HL-60/S4 treated with retinoic acid at 250 ng/mL for 4 days and 3 days (cell line): Measurements from ENCODE around the gene EFTUD2.

Source experiments
- in situ Hi-C: fragments of 300-500 bp; cut with MboI; formaldehyde crosslinking; loops from 2 replicates; pipeline ENCODE4 v1.7.0; 2022; ENCODE audit warnings: low sequenced_read_pairs

The EFTUD2 gene

DNA sequence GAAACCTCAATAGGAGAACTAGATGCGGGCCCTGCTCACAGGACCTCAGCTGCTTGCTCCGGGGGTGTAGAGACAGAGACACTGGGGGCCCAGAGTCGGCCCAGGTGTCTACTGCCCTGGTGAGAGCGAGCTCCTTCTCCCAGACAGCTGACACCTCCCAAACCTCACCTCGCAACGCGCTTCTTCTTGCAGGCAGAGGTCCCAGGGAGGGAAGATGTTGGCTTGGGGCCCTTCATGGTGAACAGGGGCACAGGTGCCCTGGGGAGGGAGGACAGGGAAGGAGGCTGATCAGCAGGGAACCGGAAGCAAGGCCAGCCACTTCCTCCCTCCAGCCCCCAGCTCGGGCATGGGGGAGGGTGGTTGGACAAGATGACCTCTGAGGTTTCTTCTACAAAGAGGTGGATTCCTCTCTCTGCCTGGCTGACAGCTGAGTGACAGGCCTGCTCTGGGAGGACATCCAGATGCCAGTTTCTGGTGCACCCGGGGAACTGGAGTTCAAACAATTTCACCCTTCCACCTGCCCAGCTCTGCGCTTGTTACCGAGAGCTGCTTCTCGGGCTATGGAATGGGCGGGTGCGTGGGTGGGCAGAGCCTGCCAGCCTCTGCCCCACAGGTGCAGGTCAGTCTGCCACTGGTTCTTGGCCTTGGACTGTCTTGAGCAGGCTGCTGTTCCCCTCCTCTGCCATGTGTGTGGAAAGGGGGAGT lies 27.7 kb upstream of the EFTUD2 start:
- in situ Hi-C loops: loop anchor here (10.0 kb wide), 2 partner anchors 88 to 168 kb away; no protein-coding TSS in a partner anchor

DNA sequence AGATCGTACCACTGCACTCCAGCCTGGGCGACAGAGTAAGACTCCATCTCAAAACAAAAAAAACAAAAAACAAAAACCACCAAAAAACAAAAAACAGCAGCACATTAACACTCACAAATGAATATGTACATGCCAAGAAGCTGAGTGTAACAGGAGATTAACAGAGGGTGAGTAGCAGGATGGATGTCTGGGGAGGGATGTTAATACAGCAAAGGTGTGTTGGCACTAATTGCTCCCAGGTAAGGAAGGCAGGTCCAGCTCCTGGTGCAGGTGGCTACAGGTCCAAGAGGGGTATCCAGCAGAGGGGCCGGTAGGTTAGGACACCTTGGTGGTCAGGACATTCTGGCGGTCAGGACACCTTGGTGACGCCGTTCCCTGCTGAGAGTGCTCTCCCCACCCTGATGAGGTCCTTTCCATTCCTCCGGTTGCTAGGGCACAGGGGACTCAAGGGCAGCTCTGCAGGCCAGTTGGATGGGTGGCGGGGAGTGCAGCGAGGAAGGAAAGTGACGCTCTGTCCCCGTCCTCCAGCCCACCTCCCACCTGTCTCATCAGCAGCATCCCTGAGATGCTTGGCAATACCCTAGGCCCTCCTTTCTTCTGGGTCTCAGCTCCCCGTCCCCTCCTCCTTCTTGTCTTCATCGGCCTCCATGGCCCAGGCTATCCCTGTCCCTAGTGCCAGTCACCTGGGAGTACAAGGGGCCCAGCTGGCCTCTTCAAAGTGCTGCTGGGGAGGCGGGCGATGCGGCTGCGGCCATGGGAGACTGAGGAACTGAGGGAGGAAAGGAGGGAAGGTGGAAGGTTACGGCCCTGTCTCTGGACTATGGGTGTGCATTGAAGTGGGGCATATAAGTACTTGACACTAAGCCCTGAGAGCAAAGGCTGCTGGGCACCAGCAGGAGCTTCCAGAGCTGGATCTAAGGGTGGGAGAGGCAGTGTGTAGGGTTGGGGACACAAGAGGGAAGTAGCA lies 26.8 kb upstream of the EFTUD2 start:
- in situ Hi-C loops: loop anchor here (10.0 kb wide), 2 partner anchors 89 to 169 kb away; no protein-coding TSS in a partner anchor

DNA sequence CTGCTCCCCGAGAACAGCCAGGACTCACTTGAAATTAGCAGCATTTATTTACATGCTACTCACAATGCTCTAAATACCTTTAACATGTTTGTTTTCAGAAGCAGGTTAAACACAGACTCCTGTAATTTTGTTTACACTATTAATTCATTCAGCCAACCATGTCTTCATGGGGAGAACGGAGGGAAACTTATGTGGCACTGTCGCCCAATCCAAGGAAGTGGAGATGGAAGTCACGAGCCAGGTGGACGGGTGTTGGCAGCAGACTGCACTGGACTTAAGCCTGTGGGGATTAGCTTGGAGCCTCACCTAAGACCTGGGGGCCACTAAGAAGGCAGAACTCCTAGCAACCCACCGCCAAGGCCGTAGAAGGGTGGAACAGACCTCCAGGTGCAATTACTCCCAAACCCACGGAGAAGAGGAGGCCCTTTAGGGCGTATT lies 24.9 kb upstream of the EFTUD2 start:
- in situ Hi-C loops: loop anchor here (10.0 kb wide), 2 partner anchors 91 to 171 kb away; no protein-coding TSS in a partner anchor

DNA sequence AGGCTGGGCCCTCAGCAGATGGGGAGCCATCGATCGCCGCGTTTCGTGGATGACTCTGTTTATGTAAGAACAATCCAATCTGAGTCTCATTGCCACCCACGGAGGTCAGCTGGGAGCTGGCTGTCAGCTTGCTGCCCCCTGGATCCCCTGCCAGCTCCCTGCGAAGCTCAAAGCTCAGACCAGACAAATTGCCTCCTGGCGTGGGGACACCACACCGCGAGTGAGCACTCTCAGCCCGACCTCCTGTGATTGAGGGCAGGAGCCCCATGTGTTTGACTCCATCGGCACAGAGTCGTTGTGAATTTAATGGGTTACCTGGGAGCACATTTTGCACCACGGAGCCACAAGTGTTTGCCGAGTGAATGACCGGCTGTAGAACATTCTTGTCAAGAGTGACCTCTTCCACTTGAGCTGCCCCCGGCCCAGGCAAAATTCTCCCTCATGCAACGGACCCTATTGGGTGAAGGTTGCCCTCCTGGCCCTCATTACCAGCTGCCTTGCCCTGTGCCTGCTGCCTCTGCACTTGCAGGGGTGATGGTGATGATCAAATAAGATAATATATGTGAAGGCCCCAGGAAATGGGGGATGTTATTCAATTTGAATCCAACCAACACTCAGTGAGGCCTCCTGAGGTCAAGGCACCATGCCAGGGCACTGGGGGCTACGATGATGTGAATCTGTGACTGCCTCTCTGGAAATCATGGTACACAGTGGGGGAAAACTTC lies 23.7 kb upstream of the EFTUD2 start:
- in situ Hi-C loops: loop anchor here (10.0 kb wide), 2 partner anchors 92 to 172 kb away; no protein-coding TSS in a partner anchor

DNA sequence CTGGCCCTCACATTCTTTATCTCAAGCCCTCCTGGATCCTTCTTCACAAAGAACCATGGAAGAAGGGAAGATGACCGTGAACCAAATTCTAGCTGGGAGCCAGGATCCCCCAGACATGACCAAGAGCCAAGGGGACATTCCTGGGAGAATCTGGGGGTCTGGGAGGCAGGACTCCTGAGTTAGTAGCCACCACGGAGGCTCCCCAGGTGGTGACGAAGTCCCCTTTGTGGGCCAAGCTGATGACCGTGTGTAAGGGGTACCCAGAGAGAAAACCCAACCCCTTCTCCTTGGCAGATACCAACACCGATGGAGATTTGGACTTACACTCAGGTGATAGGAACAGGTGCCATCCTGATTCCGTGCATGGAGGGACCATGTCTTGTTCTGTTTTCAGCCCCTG lies 22.9 kb upstream of the EFTUD2 start:
- in situ Hi-C loops: loop anchor here (10.0 kb wide), 2 partner anchors 93 to 173 kb away; no protein-coding TSS in a partner anchor

DNA sequence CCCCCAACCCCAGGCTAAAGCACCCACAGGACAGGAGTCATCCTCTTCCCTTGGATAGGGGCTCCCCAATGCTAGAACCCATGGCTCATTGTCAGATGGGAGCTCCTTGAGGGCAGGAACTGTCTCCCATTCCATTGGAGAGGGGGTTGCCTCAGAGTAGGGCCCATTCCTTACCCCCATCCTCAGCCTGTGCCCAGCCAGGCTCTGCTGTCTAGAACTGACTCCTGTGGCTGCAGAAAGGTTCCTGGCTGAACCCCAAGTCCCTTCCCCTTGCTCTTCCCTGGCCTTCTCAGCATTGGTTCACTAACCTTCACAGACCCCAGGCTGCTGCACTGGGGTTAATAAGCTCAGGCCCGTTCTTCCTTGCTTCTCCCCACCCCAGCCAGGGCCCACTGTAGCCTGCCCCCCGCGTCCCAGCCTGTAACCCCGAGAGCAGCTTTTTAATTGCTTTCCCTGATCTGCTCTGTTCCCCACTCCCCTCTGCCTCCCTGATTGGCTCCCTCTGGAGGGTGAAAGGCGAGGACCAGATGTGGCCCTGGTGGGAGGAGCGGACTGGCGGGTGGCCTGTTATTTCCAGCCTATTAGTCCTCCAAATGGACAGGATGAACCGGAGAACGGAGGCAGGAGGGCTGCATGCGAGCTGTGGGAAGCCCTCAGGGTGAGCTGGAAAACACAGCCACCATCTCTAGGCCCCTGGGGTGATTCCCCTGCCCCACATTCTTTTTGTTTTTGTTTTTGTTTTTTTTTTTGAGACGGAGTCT lies 22.1 kb upstream of the EFTUD2 start:
- in situ Hi-C loops: loop anchor here (10.0 kb wide), 2 partner anchors 93 to 173 kb away; no protein-coding TSS in a partner anchor

DNA sequence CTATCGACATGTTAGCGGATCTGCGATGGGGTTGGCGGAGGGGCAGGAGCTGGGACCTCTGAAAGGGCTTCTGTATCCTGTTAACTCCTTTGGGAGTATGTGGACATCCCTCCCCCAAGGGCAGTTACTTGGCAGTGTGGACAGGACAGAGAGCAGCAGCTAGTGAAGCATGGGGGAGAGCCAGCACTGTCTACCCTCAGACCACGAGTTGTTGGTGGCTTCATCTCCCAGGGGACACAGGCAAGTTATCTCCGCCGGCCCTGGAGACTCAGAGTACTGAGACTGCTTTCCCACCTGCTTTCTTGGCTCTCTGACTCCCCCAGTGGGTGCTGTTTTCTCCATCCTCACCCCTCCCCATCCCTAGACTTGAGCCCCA lies 21.3 kb upstream of the EFTUD2 start:
- in situ Hi-C loops: loop anchor here (10.0 kb wide), 2 partner anchors 94 to 174 kb away; no protein-coding TSS in a partner anchor

DNA sequence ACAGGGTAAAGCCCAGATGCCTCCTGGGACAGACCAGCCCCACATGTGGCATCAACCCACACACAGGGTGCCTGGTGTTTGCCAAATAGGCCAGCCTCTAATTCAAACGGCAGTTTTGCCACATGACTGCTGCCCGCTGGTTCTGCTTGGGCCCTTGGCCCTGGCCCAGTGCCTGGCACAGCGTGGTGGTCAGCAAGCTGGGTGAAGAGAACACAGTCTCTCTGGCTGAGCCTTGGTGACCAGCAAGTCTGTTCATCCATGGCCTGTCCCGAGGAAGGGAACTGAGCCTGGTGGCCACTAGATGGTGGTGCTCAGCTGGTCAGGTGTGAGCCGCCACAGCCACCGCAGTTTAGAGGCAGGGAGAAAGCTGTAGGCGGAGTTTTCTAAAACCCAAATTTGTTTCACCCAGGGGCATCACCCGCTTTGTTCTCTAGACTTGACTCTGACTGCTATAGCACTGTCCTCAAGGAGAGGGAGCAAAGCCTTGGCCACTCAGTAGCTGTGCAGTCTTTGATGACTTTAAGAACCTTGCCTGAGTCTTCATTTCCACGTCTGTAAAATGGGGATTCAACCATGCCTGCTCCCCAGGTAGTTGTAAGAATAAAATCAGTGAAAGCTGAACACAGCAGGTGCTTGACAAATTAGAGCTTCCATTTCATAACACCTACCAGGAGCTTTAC lies 20.8 kb upstream of the EFTUD2 start:
- in situ Hi-C loops: loop anchor here (10.0 kb wide), 3 partner anchors 95 to 175 kb away; no protein-coding TSS in a partner anchor

DNA sequence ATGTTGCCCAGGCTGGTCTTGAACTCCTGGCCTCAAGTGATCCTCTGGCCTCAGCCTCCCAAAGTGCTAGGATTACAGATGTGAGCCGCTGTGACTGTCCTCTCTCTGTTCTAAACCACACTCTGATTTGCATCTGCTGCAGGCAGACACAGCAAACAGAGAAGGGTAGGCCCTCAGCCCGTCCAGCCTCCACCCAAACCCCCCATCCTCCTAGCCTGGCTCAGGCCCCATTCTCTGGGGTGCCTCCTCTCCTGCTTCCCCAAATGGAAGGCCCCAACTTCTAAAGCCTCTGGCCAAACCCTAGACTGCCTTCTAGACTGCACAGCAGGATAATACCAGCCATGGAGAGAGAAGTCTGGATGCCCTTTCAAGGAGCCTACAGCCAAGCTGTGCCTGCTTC lies 20.2 kb upstream of the EFTUD2 start:
- in situ Hi-C loops: loop anchor here (10.0 kb wide), 1 partner anchor 115 kb away; no protein-coding TSS in a partner anchor

DNA sequence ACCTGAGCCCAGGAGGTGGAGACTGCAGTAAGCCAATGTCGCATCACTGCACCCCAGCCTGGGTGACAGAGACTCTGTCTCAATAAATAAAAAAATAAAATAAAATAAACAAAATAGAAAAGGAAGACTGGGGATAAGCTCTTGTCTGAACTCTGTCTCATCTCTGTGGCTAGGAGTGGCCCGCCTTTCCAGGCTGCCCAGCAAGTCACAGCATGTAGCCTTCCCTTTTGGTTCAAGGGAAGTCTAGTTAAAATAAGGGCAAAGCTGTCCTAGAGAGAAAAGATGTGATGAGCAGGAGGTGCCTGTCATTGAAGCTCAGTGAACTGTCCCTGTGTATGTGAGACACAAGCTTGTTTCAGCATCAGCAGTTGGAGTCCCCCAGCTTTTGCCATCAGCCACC lies 18.8 kb upstream of the EFTUD2 start:
- in situ Hi-C loops: loop anchor here (10.0 kb wide), 1 partner anchor 117 kb away; no protein-coding TSS in a partner anchor

DNA sequence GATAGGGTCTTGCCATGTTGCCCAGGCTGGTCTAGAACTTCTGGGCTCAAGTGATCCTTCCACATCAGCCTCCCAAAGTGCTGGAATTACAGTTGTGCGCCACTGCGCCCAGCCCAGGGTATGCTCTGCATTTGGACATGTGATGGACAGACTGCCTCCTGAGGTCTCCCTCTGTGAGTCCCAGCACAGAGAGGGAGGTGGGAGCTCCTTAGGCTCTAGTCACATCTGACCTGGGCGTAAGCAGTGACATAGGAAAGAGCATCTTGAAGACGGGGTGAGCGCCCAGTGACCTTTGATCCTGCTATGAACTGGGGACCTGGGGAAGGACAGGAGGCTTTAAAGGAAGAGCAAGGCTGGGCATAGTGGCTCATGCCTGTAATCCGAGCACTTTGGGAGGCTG lies 18.2 kb upstream of the EFTUD2 start:
- in situ Hi-C loops: loop anchor here (10.0 kb wide), 1 partner anchor 117 kb away; no protein-coding TSS in a partner anchor

DNA sequence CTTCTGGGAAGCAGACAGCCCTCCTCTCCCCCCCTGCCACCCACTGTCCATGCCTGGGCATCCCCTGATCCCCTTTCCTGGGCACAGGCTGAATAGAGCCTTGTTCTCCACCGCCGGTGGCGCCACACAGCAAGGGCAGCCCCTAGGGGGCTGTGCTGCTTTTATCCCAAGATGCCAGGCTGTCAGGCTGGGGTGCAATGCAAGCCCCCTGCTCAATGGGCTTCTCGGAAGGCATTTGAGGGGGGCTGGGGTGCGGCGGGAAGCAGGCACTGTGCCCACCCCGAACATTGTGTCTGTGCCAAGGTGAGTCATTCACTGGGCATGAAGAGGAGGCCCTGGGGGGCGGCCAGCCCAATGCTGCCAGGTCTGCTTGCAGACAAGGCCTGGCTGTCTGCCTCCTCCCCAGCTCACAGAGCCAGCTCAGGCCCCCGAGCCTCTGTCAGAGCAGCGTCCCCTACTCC lies 17.6 kb upstream of the EFTUD2 start:
- in situ Hi-C loops: loop anchor here (10.0 kb wide), 1 partner anchor 118 kb away; no protein-coding TSS in a partner anchor

DNA sequence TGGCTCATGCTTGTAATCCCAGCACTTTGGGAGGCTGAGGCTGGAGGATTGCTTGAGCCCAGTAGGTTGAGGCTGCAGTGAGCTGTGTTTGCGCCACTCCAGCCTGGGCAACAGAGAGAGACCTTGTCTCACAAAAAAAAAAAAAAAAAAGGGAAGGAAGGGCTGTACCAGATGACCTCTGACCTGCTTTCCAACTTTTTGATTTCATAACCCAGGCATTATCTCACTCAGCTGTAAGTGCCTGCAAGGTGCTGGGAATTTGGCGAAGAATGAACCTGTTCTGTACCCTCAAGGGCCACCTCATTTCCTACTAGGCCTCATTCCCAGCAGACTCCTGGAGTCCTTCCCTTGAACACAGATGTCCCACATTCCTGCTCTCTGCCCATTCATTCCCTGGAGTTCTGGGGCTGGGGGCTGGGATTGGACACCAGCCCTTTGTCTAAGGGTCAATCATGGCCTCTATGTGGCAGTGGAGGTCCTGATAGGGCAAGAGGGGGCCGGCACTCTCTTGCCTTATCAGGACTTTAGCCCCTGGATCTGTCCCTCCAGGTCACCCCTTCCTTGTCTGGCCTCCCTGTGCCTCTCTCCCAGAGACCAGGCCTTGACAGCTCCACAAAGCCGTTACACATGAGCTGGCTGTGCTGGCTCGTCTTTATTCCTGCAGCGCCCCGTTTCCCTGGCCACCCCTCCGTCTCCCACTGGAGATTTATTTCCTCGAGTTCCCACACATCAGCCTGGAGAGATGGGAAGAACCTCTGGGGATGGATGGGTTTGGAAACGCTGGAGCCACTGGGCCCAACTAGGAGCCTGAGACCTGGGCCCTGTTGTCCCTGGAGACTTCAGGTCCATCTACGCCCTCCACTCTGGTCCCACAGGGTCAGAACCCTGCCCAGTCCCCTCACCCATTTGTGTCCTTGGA lies 16.9 kb upstream of the EFTUD2 start:
- in situ Hi-C loops: loop anchor here (10.0 kb wide), 1 partner anchor 119 kb away; no protein-coding TSS in a partner anchor

DNA sequence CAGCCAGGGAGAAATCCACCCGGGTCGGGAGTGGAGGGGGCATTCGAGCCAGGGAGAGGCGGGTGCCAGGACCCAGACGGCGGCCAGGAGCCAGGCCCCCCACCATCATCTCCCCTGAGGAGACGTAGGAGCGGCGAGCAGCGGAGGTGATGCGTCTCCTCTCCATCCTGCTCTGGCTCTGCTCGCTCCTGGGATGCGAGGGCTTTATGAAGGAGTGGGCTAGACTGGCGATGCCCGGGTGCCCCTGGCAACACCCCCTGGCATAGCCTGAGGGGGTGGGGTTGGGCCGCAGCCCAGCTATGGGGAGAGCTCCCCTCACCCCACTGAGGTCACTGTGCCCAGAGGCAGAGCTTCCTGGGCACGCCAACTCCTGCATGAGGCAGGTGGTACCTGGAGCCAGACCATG lies 16.1 kb upstream of the EFTUD2 start, which contains the start of gene GFAP:
GFAP (minus strand) TSS at position 180 of the 406 bp plus-strand sequence; CDS start at position 166, 14 bp downstream.
- in situ Hi-C loops: loop anchor here (10.0 kb wide), 1 partner anchor 119 kb away; no protein-coding TSS in a partner anchor

DNA sequence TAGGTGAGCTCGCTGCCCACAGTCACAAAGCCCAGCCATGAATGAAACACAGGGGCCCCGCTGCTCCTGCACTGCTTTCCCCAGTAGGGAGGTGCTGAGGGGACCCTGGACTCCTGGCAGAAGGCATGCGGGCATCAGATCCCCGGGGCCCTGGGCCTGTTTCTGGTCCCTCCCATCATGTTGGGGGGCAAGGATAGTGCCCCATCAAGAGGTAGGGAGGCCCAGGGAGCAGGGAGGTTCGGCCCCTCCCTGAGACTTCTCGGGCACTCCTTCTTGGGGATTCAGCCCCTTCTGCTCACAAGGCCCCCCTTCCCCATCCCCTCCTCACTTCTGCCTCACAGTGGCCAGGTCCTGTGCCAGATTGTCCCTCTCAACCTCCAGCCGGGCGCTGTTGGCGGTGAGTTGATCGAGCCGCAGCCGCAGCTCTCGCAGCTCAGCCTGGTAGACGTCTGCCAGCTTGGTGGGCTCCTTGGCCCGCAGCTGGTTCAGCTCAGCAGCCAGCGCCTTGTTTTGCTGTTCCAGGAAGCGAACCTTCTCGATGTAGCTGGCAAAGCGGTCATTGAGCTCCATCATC lies 15.5 kb upstream of the EFTUD2 start:
- in situ Hi-C loops: loop anchor here (10.0 kb wide), 1 partner anchor 120 kb away; no protein-coding TSS in a partner anchor

DNA sequence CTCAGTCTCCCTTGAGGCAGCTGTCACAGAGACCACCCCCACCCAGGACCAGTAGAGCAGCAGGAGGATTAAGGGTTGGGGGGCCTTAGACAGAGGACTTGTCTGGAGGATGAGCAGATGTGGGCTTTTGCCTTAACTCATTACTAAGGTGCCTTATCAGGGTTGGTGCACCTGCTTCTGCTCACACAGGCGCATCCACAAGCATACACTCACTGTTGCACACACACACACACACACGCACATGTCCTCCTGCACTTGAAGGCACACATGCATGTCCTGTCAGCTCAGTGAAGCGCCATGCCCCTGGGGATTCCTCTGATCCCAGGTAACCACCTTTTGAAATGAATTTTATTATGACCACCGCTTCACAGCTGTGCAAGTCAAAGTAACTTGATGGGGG lies 14.9 kb upstream of the EFTUD2 start:
- in situ Hi-C loops: loop anchor here (10.0 kb wide), 1 partner anchor 121 kb away; no protein-coding TSS in a partner anchor

DNA sequence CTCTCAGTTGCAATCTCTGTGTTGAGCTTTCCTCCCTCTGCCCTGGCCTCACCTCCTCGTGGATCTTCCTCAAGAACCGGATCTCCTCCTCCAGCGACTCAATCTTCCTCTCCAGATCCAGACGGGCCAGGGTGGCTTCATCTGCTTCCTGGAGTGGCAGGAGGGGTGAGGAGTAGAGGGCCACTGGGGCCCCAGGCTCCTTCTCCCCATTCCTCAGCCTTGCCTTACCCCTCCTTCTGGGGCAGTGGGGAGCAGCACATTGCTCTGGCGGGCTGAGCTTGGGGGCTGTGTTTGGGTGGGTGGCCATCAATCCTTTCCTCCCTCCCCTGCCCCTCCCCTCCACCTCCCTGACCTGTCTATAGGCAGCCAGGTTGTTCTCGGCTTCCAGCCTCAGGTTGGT lies 14.4 kb upstream of the EFTUD2 start:
- in situ Hi-C loops: loop anchor here (10.0 kb wide), 1 partner anchor 121 kb away; no protein-coding TSS in a partner anchor
